SK-N-SH treated with all-trans-retinoic acid at 6 μM for 48 hours (cell line): ENCODE measurements around the gene SMARCAL1.

Source experiments
- ATAC-seq: fragments of 200-7000 bp; cut with Tn5 transposase; 3 replicates; pipeline ENCODE4 v1.9.1; 2020; ENCODE audit warnings: mild to moderate bottlenecking, moderate library complexity
- ARNTL ChIP-seq: fragments of 450-650 bp; formaldehyde crosslinking; IDR thresholded peaks from 2 replicates; pipeline ENCODE4 v1.5.0; 2020; ENCODE audit warnings: low read depth, mild to moderate bottlenecking, moderate library complexity, borderline replicate concordance
- BACH2 ChIP-seq: fragments of 250-450 bp; sonication (Bioruptor Pico); IDR thresholded peaks from 2 replicates; pipeline ENCODE4 v1.9.0; 2021; ENCODE audit warnings: mild to moderate bottlenecking, borderline replicate concordance
- CSDC2 ChIP-seq: fragments of 250-450 bp; sonication (Bioruptor Pico); IDR thresholded peaks from 2 replicates; pipeline ENCODE4 v1.5.0; 2020; ENCODE audit warnings: mild to moderate bottlenecking, moderate library complexity
- ESRRG ChIP-seq: fragments of 250-450 bp; sonication (Bioruptor Pico); IDR thresholded peaks from 2 replicates; pipeline ENCODE4 v1.6.1; 2021; ENCODE audit warnings: mild to moderate bottlenecking
- GLIS3 ChIP-seq: fragments of 250-450 bp; sonication (Bioruptor Pico); IDR thresholded peaks from 2 replicates; pipeline ENCODE4 v1.5.0; 2020; ENCODE audit warnings: mild to moderate bottlenecking, moderate library complexity
- ISL1 ChIP-seq: fragments of 250-450 bp; sonication (Bioruptor Pico); IDR thresholded peaks from 2 replicates; pipeline ENCODE4 v2.1.2; 2022; ENCODE audit warnings: mild to moderate bottlenecking, moderate library complexity
- OSR1 ChIP-seq: fragments of 250-450 bp; sonication (Bioruptor Pico); IDR thresholded peaks from 2 replicates; pipeline ENCODE4 v1.8.0; 2022; ENCODE audit warnings: moderate library complexity, mild to moderate bottlenecking, inconsistent platforms
- PPARA ChIP-seq: fragments of 250-450 bp; sonication (Bioruptor Pico); IDR thresholded peaks from 2 replicates; pipeline ENCODE4 v1.5.0; 2020; ENCODE audit warnings: mild to moderate bottlenecking, borderline replicate concordance
- RARB ChIP-seq: fragments of 250-450 bp; sonication (Bioruptor Pico); IDR thresholded peaks from 2 replicates; pipeline ENCODE4 v1.8.0; 2021; ENCODE audit warnings: mild to moderate bottlenecking, moderate library complexity
- SNAI2 ChIP-seq: fragments of 250-450 bp; sonication (Bioruptor Pico); IDR thresholded peaks from 2 replicates; pipeline ENCODE4 v1.5.0; 2020; ENCODE audit warnings: mild to moderate bottlenecking, moderate library complexity
- TCF4 ChIP-seq: fragments of 250-450 bp; sonication (Bioruptor Pico); IDR thresholded peaks from 2 replicates; pipeline ENCODE4 v1.8.0; 2021; ENCODE audit warnings: mild to moderate bottlenecking, moderate library complexity, borderline replicate concordance
- TOX ChIP-seq: fragments of 250-450 bp; sonication (Bioruptor Pico); IDR thresholded peaks from 2 replicates; pipeline ENCODE4 v1.8.0; 2021; ENCODE audit warnings: mild to moderate bottlenecking, moderate library complexity, borderline replicate concordance
- ZC3H10 ChIP-seq: fragments of 250-450 bp; sonication (Bioruptor Pico); IDR thresholded peaks from 2 replicates; pipeline ENCODE4 v1.5.1; 2021; ENCODE audit warnings: mild to moderate bottlenecking, moderate library complexity
- ZFP3 ChIP-seq: fragments of 250-450 bp; sonication (Bioruptor Pico); IDR thresholded peaks from 2 replicates; pipeline ENCODE4 v1.5.0; 2020; ENCODE audit warnings: mild to moderate bottlenecking, moderate library complexity
- ZFP30 ChIP-seq: fragments of 450-650 bp; formaldehyde crosslinking; IDR thresholded peaks from 2 replicates; pipeline ENCODE4 v1.5.0; 2022; ENCODE audit warnings: mild to moderate bottlenecking, moderate library complexity
- ZNF565 ChIP-seq: fragments of 450-650 bp; formaldehyde crosslinking; conservative IDR thresholded peaks from 2 replicates; pipeline ENCODE4 v1.5.0; 2020; ENCODE audit warnings: low read depth, mild to moderate bottlenecking, moderate library complexity
- ZNF70 ChIP-seq: fragments of 450-650 bp; formaldehyde crosslinking; IDR thresholded peaks from 2 replicates; pipeline ENCODE4 v1.5.0; 2020; ENCODE audit warnings: mild to moderate bottlenecking, moderate library complexity
- ZNF8 ChIP-seq: fragments of 450-650 bp; formaldehyde crosslinking; IDR thresholded peaks from 2 replicates; pipeline ENCODE4 v1.5.0; 2020; ENCODE audit warnings: mild to moderate bottlenecking, moderate library complexity
- TF ChIP-seq, protein P1 (sequence below): fragments of 250-450 bp; sonication (Bioruptor Pico); IDR thresholded peaks from 2 replicates; pipeline ENCODE4 v1.5.1; 2020; ENCODE audit warnings: low read depth, mild to moderate bottlenecking, moderate library complexity
- TF ChIP-seq, protein P2 (sequence below): fragments of 250-450 bp; sonication (Bioruptor Pico); IDR thresholded peaks from 2 replicates; pipeline ENCODE4 v1.8.0; 2020; ENCODE audit warnings: mild to moderate bottlenecking, moderate library complexity, borderline replicate concordance
- TF ChIP-seq, protein P3 (sequence below): fragments of 250-450 bp; sonication (Bioruptor Pico); IDR thresholded peaks from 2 replicates; pipeline ENCODE4 v1.5.0; 2020; ENCODE audit warnings: mild to moderate bottlenecking, moderate library complexity

Gene SMARCAL1

DNA sequence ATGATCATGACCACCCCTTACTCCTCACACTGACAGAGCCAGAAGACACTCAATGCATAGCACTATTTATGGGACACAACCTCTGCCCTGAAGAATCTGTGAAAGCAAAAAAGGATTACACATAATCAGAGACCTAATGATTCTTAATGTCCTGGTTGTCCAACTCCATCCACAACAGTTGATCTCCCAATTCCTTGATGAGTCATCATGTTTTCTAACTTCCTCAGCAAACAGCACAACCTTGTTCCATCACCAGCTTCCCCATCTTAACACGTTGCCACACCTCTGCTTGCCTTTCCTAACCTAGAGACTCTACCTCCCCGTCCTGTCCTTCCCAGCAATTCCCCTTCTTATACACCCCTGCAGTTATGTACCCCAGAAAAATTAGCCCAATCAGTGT lies 26.8 kb upstream of the SMARCAL1 start:
- TF ChIP-seq PPARA (CRISPR knock-in tag) = no peak
- no peak for TF ChIP-seq ISL1
- no peak for TF ChIP-seq TOX (CRISPR knock-in tag)
- TF ChIP-seq TCF4 (CRISPR knock-in tag) = no peak
- TF ChIP-seq, protein P1, sequence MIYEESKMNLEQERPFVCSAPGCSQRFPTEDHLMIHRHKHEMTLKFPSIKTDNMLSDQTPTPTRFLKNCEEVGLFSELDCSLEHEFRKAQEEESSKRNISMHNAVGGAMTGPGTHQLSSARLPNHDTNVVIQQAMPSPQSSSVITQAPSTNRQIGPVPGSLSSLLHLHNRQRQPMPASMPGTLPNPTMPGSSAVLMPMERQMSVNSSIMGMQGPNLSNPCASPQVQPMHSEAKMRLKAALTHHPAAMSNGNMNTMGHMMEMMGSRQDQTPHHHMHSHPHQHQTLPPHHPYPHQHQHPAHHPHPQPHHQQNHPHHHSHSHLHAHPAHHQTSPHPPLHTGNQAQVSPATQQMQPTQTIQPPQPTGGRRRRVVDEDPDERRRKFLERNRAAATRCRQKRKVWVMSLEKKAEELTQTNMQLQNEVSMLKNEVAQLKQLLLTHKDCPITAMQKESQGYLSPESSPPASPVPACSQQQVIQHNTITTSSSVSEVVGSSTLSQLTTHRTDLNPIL (CRISPR knock-in tag) = no peak
- no peak for TF ChIP-seq ZFP3 (CRISPR knock-in tag)
- no peak for TF ChIP-seq ZC3H10 (CRISPR knock-in tag)
- no peak for TF ChIP-seq ESRRG (CRISPR knock-in tag)
- no peak for TF ChIP-seq OSR1 (CRISPR knock-in tag)
- no peak for ATAC-seq

DNA sequence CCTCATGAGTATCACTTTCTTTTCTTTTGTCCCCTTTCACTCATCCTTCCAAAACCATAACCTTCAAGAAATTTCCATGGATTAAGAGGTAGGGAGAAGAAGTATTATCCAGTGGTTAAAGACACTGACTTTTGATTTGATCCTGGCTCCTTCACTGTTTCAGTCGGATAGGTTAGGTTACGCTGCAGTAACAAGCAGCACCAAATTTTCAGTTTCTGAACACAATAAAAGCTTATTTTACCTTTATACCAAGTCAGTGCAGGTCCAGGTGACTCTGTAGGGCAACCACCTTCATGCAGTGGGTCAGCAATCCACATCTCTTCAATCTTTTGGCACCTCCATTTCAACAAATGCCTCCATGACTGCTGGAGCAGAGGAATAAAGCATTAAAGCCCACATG lies 25.0 kb upstream of the SMARCAL1 start:
- no peak for ATAC-seq
- TF ChIP-seq RARB (CRISPR knock-in tag) = no peak
- TF ChIP-seq, protein P2, sequence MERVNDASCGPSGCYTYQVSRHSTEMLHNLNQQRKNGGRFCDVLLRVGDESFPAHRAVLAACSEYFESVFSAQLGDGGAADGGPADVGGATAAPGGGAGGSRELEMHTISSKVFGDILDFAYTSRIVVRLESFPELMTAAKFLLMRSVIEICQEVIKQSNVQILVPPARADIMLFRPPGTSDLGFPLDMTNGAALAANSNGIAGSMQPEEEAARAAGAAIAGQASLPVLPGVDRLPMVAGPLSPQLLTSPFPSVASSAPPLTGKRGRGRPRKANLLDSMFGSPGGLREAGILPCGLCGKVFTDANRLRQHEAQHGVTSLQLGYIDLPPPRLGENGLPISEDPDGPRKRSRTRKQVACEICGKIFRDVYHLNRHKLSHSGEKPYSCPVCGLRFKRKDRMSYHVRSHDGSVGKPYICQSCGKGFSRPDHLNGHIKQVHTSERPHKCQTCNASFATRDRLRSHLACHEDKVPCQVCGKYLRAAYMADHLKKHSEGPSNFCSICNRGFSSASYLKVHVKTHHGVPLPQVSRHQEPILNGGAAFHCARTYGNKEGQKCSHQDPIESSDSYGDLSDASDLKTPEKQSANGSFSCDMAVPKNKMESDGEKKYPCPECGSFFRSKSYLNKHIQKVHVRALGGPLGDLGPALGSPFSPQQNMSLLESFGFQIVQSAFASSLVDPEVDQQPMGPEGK (CRISPR knock-in tag) = no peak
- no peak for TF ChIP-seq ZNF70 (CRISPR knock-in tag)
- TF ChIP-seq ZC3H10 (CRISPR knock-in tag) = no peak
- TF ChIP-seq BACH2 (CRISPR knock-in tag) = no peak
- TF ChIP-seq, protein P3, sequence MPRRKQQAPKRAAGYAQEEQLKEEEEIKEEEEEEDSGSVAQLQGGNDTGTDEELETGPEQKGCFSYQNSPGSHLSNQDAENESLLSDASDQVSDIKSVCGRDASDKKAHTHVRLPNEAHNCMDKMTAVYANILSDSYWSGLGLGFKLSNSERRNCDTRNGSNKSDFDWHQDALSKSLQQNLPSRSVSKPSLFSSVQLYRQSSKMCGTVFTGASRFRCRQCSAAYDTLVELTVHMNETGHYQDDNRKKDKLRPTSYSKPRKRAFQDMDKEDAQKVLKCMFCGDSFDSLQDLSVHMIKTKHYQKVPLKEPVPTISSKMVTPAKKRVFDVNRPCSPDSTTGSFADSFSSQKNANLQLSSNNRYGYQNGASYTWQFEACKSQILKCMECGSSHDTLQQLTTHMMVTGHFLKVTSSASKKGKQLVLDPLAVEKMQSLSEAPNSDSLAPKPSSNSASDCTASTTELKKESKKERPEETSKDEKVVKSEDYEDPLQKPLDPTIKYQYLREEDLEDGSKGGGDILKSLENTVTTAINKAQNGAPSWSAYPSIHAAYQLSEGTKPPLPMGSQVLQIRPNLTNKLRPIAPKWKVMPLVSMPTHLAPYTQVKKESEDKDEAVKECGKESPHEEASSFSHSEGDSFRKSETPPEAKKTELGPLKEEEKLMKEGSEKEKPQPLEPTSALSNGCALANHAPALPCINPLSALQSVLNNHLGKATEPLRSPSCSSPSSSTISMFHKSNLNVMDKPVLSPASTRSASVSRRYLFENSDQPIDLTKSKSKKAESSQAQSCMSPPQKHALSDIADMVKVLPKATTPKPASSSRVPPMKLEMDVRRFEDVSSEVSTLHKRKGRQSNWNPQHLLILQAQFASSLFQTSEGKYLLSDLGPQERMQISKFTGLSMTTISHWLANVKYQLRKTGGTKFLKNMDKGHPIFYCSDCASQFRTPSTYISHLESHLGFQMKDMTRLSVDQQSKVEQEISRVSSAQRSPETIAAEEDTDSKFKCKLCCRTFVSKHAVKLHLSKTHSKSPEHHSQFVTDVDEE (CRISPR knock-in tag) = no peak
- no peak for TF ChIP-seq CSDC2 (CRISPR knock-in tag)
- no peak for TF ChIP-seq ZNF565
- no peak for TF ChIP-seq ZFP30 (CRISPR knock-in tag)
- TF ChIP-seq, protein P1 (CRISPR knock-in tag) = no peak
- no peak for TF ChIP-seq TOX (CRISPR knock-in tag)
- no peak for TF ChIP-seq GLIS3 (CRISPR knock-in tag)

DNA sequence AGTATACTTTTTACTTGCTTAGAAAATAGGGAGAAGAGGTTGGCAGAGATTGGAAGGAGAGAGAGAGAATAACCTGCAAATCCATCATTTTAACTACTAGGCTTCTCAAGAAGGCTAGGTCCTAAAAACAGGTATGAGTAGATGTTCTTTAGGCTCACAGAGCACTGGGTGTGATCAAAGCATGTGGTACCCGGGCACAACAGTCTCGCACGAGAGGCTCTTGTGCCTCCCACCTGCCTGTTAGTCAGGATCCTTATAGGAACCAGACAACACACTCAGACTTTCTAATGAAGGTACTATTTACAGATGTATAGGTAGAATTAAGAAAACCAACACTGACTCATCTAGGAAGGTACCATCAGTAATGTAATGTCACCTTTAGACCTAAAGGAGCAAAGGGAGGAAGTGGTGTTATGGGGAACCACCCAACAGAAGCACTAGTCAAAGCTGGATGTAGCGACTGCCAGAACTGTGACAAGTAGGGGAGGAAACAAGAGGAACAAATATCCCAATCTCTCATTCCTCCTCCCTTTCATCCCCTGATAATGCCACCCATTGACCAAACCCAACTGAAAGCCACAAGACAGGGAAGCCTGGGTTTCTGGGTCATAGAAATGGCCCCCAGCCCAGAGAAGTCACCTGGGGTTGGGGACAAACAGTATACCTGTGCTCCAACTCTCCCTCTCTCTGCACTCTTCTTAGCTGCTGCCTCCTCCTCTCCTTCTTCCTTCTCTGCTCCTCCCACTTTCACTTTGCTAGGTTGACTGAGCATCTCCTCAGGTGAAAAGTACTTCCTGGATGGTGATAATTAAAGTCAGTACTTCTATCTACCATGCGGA lies 24.0 kb upstream of the SMARCAL1 start:
- no peak for ATAC-seq
- TF ChIP-seq ESRRG (CRISPR knock-in tag) (no peak), ARNTL (CRISPR knock-in tag) (no peak), ZNF70 (CRISPR knock-in tag) (no peak), ZNF8 (CRISPR knock-in tag) (no peak), SNAI2 (CRISPR knock-in tag) (no peak), TOX (CRISPR knock-in tag) (no peak), RARB (CRISPR knock-in tag) (no peak), CSDC2 (CRISPR knock-in tag) (no peak), ZNF565 (no peak), ZC3H10 (CRISPR knock-in tag) (no peak), ISL1 (no peak), ZFP30 (CRISPR knock-in tag) (no peak), GLIS3 (CRISPR knock-in tag) (no peak)
- TF ChIP-seq, protein P1 (CRISPR knock-in tag) = no peak
- TF ChIP-seq, protein P3 (CRISPR knock-in tag) = no peak
- TF ChIP-seq, protein P2 (CRISPR knock-in tag) = no peak
